Right lung (tissue), 5 donors: ENCODE results near the gene WFDC5. TPM values are rescaled to one million over a fixed set of nuclear protein-coding genes. Genes with fewer than 3 reads are reported as not detected.
A peak's percentile ranks its signal among the peaks of the same experiment; 100 is the strongest.

Experiments
- DNase-seq, 2 donors: peaks; one replicate each; pipeline ENCODE4 v3.0.0-alpha.2; 2013
- polyA plus RNA-seq, 5 donors: library from polyadenylated mRNA; unstranded; fragments of 120-200 nt; gene quantifications; one replicate each; pipeline versions ENCODE4 v1.2.1 to v1.2.3, GENCODE V29; 2013; ENCODE audit warnings: inconsistent platforms in 1 of 5, low replicate concordance in 1 of 5; ENCODE audit not compliant: insufficient read length in 5 of 5, insufficient read depth in 1 of 5

WFDC5 gene
- polyA plus RNA-seq, 5 donors, result not detected

DNA sequence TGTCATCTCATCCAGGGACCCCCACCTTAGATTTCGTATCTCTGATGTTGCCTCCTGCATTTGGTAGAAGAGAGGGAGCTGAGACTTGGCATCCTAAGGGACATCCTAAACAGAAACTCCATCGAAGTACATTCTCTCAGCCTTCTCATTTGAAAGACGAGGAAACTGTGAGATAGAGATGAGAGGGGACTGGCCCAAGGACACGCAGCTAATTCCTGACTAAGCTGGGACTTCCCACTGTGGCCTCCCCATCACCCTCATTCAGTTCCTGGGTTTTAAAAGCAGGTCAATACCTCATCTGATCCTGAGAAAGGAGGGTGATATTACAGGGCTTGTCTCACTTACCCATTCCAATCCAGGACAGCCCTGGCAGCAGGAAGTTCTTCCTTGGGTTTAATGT lies 855 bp upstream of the WFDC5 start:
- DNase-seq, result no peak

DNA sequence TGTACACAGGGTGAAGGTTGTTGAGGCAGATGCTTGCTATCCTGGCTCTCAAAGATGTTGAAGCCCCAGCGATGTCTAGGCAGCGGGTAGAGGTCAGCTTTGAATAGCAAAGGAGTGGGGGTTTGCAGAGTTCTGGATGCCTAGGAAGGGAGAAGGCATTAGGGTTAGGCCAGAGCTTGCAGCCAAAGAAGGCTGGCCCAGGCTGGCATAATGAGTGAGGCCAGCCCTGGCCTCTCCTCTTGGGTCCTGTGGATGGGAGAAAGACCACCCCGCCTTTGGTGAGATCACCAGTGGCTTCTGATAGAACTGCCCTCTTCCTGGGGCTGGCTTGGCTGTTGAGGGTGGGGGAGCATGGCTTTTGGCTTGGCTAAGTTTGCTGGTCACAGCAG lies 406 bp upstream of the WFDC5 start:
- DNase-seq, result no peak

DNA sequence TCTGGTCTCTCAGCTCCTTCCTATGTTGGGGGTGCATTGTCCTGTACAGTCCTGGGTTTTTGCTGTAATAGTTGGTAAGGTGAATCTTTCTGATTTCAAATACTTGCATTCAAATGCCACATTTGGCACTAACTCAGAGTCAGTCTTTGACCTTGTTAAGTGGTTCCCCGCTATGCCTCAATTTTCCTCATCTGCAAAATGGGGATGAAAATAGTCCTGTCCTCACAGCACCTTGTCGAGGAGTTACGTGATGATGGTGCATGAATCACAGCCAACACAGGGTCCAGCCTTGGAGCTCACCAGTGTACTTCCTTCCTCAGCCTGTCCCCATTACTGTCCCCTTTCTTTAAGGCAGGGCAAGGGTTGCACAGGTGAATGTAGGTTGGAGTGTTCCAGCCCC lies 1.1 kb downstream of the WFDC5 start:
- DNase-seq, result no peak

DNA sequence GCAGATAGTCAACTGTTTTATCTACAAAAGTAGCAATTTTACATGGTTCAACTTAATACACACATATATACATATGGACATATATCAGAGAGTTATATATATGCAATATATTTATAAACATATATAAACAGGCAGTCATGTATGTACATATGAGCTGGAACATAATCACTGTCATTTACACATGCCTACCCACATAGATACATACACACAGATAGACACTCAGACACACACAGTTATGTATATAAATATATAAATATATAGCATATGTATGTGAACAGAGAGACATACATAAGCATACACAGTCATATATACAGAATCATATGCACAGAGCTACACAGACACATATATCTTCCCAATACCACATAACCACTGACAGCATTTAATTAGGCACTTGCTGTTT lies 2.2 kb downstream of the WFDC5 start:
- no peak for DNase-seq

DNA sequence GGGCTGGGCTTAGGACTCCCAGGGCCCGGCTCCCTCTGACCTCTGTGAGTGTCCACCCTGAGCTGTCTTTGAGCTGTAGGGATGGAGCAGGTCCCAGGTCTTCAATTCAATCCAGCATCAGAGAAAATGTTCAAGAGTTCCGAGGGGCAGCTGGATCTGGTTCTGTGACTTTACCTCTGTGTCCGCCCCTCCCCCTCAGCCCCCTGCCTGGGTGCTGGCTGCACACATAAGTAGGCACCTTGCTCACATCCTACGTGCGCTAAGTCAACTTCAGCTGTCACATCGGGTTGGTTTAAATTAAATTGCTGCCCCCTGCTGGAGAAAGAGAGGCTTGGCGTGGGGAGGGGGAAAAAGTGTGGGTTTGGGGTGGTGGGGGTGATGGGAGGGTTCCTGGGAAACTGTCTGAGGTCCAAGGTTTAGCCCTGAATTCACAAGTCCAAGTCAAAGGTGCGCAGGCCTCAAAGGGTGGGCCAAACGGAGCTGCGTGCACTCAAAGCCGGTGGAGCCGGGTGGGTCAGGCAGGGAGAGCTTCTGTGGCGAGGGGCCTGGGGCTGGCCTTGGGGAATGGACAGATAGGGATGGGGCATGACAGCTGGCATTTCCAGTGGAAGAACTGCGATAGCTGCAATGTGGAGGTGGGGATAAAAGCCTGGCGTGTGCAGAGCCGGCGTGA lies 3.0 kb downstream of the WFDC5 start:
- DNase-seq, result no peak

DNA sequence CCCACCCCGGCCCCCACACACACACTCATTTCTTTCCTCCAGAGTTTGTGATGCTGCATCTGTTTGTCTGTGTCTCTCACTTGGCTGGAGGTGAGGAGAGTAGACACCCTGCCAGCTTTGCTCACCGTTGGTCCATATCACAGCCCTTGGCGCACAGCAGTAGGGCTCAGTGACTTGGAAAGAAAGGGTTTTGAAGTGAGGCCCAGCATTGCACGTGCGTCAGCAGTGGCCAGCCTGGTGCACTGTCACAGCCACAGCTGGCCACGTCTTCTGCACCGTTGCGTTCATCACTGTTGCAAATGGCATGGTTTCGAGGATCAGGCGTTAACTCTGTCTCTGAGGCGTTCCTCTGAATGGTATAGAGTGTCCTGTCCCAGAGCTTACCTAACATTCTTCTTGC lies 3.7 kb downstream of the WFDC5 start:
- no peak for DNase-seq

DNA sequence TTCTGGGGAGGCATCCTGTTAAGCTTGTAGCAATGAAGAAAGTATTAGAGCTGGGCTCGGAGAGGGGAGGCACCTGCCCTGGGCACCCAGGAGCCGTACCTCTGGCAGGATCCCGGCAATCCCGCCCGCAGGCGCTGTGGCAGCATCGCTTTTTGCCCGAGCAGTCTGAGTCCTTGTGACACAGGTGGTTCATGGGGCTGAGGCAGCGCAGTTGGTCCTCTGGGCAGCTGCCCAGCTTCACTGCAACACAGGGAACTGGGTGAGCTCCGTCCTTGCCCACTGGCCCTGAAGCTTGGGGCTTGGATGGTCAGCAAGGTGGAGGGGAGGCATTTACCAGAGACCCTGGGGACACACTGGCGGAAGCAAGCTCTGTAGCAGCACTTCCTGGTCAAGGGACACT lies 4.7 kb downstream of the WFDC5 start:
- DNase-seq, result no peak

DNA sequence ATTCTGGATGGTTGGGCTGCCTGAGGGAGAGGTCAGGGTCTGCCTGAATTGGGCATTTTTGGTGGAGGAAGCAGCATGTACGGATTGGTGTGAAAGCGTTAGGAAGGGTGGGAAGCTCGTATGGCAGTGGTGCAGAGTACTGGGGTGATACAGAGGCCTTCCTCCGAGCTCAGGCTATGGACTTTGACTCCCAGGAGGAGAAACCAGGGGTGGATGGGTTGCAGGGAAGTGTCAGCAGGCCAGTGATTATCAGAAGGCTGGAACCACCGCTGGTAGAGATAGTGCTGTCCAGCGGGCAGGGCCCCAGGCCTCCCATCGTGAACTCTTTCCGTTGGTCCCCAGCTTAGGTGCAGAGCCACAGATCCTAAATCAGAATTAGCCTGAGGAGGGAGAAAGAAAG lies 5.3 kb downstream of the WFDC5 start:
- DNase-seq, result no peak

DNA sequence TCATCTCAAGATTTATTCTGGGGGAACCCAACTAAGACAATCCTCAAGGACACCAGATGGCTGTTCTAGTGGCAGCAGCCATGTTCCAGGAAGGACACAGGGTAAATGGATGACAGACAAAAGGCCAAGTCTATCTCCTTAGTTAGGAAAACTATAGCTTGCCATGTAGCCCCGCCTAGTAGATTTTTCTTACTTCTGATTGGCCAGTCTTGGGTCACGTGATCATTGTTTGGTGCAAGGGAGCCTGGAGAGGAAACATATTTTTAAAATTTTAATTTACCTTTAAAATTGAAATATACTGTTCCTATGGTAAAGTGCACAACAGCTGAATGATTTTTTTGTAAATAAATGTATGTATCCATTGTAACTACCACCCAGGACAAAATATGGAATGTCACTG lies 9.7 kb downstream of the WFDC5 start:
- DNase-seq, result no peak

DNA sequence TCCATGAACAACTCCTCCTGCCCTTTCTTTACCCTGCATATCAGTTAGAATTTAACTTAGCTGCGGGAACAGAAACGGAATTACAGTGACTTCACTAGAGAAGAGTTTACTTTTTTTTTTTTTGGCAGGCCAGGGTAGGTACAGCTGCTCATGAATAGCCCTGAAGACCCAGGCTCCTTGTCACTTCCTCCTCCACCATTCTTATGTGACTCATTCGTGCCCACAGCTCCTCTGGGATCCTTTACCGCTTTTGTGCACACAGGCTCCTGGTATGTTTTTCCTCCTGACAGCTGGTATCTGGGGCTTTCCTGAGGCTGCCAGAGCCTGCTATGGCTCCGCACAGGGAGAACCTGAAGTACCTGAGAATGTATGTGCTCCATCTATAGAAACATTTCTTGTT lies 10.2 kb downstream of the WFDC5 start:
- no peak for DNase-seq

DNA sequence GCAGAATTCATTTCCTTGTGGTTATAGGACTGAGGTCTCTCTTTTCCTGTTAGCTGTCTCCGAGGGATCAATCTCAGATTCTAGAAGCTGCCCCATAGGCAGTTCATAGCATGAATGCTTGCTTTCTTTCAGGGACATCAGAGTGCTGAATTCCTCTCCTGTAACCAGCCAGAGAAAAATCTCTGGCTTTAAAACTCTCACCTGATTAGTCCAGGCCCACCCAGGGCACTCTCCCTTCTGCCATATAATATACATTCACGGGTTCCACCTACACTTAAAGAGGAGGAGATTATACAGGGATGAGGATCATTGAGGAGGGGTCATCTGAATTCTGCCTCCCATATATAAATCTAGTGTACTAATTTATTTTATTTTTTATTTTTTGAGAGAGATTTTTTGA lies 11.9 kb downstream of the WFDC5 start:
- no peak for DNase-seq

DNA sequence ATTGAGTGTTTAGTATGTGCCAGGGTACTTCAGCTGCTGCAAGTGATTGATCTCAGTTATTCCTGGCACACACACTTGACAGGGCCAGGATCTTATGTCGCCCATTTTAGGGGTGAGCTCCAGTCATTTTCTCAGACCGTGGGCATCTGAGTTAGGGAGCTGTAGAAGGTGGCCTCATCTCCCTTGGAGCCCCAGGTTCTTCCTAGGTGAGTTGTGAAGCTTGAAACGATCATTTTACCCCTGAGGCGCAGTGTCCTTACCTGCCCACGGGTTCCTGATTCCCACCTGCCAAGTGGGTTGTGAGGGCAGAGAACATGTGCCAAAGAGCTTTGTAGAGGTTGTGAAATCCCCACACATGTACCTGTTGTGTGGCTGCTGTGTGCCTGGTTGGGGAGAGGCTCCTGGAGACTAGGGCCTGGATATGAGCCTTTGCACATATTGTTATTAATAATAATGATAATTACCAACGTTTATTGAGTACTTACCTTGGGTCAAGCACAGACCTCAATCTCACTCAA lies 13.6 kb downstream of the WFDC5 start:
- no peak for DNase-seq

DNA sequence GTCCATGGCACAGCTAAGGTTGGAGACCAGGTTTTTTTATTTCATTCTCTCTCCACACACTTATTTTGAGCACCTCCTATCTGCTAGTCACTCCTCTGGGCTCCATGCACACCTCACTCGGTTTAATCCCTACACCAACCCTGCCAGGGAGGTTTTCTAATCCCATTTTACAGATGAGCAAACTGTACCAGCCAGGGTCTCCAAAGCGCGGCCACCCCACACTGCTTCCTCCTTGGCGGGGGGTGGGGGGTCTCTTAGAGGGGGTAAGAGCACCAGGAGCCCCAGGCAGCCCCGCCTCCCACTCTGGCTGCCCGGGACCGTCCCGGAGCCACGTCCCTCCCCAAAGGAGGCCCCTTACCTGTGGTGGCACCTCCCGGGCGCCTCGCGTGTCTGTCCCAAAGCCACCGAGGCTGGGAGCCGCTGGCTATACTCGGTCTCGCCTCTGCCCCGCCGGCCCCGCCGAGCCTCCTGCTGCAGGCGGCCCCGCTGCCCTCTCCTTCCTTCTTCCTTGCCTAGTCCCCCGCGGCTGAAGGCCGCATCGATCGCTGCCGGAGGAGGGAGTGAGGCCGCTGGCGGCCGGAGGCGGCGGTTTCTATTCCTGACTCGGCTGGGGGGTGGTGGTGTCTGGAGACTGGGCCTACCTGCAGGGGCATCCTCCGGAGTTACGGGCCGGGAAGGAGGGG lies 14.3 kb downstream of the WFDC5 start, which contains the start of gene KCNS1:
TSS of gene KCNS1 (minus strand) at position 565 of the 683 bp plus-strand sequence. CDS start 1,891 bp downstream, outside the sequence.
- no peak for DNase-seq

DNA sequence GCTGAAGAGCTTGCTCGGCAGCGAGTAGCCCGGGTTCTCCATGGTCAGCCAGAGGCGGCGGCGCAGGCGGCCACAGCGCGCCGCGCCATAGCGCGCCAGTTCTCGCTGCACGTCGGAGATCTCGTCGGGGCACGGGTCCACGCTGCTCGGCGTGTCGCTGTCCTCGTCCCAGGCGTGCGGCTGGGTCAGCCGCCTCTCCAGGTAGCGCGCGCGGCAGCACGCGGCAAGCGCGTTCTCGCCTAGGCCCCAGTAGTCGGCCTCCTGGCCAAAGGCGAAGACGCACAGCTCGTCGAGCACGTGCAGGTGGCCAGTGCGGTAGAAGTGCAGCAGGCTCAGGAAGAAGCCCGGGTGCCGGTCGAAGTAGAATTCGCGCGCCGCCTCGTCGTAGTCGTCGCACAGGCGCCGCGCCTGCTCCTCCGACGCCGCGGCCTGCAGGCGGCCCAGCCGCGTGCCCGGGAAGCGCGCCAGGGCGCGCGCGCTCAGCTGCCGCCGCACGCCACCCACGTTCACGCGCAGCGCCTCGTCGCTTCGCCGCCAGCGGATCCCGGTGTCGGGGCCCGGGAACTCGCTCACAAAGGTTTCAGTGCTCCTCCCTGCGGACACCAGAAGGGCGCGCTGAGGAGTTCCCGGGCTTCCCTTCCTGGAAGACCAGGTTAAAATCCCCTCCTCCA lies 16.7 kb downstream of the WFDC5 start:
- DNase-seq, result peak in 1 of 2 donors; percentile 20

DNA sequence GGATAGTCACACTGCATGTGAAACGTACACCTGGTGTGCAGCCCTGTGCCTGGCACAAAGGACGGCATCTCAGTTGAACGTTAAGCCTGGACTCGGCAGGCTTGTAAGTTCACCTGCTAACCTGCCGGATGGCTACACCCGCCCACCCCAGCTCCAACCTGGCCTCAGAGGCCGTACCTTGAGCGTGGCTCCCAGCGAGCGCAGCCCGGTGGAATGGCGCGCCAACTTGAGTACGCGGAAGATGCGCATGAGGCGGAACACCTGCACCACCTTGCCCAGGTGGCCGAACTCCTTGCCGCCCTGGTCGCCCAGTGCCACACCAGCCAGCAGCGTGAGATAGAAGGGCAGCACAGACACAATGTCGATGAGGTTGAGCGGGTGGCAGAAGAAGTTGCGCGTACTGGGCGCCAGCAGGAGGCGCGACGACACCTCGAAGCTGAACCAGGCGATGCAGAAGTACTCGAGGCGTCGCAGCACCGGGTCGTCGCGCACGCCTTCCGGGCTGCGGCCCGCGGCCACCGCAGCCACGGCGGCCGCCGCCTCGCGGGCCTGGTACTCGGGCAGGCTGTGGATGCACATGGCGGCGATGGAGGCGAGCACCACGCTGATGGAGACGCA lies 17.4 kb downstream of the WFDC5 start:
- DNase-seq, result peak in 1 of 2 donors; percentile 26

DNA sequence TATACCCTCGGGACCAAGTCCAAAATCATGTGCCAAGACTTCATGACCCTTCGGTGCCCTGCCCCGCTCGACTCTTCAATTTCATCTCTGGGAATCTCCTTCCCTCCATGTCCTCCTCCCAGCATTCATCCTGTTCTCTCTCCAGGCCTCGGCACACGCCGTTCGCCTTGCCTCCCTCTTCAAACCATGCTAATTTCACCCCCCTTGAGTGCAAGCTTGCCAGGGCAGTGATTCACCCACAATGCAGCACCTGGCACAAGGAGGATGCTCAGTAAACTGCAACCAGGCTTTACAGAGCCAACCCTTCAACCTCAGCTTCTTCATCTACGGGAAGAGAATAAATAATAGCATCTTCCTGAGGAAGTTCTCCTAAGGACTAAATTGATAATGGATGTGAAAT lies 18.2 kb downstream of the WFDC5 start:
- DNase-seq, result no peak

DNA sequence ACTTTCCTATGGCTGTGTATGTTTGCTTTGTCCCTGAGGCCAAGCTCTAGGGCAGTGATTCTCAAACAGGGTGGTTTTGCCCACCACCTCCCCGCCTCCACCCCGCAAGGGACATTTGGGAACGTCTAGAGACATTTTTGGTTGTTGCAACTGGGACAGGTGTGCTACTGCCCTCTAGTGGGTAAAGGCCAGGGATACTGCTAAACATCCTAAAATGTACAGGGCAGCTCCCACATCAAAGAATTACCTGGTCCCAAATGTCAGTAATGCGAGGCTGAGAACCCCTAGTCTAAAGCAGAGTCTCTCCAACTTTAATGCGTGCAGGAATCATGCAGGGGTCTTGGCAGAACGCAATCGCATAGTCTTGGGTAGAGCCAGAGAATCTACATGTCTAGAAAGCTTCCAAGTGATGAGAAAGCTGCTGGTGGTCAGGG lies 19.2 kb downstream of the WFDC5 start:
- peak in 1 of 2 donors; percentile 28 for DNase-seq

DNA sequence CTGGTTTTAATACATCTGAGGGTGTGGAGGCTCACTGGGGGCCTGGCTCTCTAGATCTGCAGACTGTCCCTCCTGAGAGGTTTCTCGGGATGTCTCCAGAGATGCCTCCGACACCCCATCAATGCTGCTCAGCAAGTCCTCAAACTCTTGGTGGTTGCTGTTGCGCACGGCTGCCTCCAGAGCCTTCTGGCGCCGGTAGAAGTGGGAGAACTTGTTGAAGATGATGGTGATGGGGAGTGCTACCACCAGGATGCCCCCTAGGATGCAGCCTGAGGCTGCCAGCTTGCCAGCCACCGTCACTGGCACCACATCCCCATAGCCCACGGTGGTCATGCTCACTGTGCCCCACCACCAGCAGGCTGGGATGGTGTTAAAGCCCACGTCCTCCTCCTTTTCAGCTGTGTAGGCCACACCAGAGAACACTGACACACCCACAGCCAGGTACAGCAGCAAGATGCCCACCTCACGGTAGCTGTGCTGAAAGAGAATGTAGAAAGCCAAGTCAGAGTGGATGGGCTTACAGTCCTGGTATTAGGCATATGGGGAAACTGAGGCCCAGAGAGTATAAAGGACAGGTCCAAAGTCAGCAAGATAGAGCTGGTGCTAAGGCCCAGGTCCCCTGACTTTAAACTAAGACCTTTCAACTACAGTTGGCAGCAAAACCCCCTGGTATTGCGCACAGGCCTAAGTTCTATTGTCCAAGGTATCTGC lies 20.0 kb downstream of the WFDC5 start:
- DNase-seq, result no peak

DNA sequence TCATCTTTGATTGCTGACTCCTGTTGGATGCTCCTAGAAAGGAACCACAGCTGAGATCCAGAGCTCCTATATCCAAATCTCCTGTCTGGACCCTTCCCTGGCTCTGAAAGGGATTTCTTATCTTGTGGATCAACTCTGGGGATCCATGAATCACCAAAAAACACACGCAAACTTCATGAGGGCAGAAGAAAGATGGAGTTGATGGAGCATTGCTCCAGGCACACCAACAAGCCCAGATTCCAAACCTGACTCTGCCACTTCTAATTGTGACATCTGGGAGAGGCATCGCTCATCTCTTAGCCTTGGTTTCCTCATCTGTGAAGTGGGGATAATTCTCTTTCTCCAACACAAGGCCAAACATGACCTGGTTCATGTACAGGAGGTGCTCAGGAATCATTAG lies 20.8 kb downstream of the WFDC5 start:
- DNase-seq, result no peak

DNA sequence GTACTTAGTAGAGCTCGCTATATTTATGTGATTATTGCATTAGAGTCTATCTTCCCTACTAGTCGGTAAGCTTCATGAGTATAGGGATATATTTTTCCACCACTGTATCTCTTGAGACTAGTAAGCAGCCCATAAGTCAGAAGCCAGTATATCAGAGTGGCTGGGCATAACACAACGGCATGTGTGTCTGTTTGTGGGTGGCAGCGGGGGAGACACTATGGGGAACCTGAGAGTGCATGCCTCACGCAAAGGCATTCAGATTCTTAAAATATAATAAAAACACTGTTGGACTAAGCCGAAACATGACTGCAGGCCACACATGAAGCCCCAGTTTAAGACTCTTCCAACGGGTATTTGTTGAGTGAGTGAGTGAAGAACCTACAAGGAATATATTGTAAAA lies 22.1 kb downstream of the WFDC5 start:
- no peak for DNase-seq

DNA sequence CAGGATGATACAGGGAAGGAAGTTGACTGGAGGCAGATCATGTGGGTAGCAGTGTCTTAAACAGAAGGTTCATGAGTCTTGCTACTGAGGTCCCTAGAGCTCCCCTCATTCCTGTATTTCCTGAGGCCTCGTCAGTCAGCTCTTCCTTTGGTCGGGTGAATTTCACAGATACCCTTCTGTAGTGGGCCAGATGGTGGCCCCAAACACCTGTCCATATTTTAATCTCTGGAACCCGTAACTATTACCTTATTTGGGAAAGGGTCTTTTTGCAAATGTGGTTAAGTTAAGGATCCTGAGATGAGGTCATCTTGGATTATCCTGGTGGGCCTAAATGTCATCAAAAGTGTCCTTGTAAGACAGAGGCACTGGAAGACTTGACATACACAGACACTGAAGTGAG lies 23.6 kb downstream of the WFDC5 start:
- no peak for DNase-seq

DNA sequence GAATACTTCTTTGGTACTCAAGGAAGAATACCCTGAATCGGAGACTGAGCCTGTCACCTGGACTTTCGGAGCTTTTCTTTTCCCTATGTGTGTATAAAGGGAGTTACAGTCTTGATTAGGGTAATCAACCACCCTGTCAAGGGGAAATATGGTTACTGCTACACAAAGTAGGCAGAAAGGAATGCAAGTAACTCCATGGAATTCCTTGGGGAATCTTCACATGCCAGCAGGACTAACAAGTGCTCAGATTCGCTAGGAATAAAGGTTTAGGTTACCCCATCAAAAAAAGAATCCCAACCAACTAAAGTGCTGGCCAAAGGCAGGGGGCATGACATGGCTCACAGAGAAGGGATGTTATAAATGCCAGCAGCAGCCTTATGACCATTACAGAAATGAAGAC lies 24.5 kb downstream of the WFDC5 start:
- DNase-seq, result no peak
